Measurements from ENCODE around the gene PKD1.
"Not testable (repeated sequence)": the region's sequence is repeated elsewhere in the genome, so short reads cannot be mapped to it uniquely, and the experiment has no call there.

GRCh38 chr16:2112539-2113106 lies 23.1 kb downstream of the PKD1 start:
- TF ChIP-seq CTCF (IDR thresholded peaks at IDR 0.05; ENCODE audit: poor library complexity, severe bottlenecking); POLR2AphosphoS5 (IDR thresholded peaks at IDR 0.05); TAF1 (IDR thresholded peaks at IDR 0.05; ENCODE audit: low read depth): not testable (repeated sequence)

Data from neural cell (in vitro differentiated cells).